GM21737 (cell line): ENCODE data around the gene ALX1.

Source experiments
- ATAC-seq: cut with Tn5 transposase; IDR thresholded peaks from one replicate; pipeline ENCODE4 v1.9.1; 2021; ENCODE audit warnings: mild to moderate bottlenecking, moderate library complexity; ENCODE audit not compliant: unreplicated experiment

The ALX1 gene

DNA sequence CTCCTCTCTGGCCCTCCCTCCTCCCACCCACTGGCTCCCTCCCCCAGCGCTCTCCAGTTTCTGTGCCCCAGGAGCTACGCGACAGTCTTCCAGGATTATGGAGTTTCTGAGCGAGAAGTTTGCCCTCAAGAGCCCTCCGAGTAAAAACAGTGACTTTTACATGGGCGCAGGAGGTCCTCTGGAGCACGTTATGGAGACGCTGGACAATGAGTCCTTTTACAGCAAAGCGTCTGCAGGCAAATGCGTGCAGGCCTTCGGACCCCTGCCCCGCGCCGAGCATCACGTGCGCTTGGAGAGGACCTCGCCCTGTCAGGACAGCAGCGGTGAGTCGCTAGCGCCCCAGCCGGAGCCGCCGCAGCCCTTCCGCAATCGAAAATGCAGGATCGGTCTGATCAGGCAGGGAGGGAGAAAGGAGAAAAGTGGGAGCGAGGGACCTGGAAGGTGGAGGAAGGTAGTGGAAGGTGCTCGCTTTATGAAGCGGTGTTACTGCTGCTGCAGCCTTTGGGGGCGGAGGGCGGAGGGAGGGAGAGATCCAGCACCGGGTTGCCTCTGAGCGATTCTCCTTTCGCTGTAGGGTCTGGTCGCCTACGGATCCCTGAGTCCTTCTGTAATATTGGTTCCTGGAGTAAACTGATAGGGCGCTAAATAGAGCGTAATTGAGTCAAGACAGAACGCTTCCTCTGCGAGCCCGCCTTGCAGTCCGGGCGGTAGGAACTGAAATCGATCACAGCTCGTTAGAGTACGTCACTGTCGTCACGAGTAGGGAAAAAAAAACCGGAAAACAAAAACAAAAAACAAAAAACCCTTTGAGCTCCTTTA is at the start of gene ALX1:
TSS of gene ALX1 (plus strand) at position 56 of the 819 bp plus-strand sequence. CDS start at position 98, 42 bp downstream.
- ATAC-seq, result no peak

DNA sequence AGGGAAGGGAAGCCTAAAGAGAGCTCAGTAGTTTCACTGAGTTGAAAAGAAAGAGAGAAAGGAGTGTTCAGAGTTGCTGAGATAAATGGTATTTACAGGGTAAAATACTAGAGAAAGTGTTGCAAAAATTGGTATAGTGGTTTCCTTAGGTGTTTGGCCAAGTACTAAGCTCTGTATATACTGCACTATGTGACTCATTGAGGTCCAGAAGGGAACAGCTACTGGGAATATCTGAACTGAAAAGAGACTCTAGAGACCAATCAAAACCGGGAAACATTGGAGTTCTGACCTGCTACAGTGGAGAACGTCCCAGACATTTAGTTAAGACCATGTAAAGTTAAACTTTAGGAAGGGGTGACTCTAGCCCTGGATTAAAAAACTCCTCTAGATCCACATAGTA is 42.7 kb upstream of the ALX1 start:
- ATAC-seq, result no peak

DNA sequence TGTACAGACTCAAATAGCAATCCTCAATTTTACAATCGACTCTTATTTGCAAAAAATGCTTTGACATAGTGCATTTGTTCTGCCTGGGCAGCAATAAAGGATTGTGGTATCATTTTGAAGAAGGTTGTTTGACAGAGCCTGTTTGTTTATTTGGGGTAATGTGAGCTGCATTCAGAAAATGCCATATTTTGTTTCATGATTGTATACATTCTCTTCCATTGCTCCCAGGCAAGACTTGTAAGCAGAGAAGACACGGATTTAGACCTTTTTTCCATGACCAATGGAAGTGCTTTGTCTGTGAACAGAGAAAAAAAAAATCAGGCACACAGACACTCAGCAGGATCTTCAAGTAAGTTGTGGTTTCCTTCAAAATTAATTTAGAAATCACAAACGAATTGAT is 35.5 kb upstream of the ALX1 start:
- ATAC-seq, result no peak

DNA sequence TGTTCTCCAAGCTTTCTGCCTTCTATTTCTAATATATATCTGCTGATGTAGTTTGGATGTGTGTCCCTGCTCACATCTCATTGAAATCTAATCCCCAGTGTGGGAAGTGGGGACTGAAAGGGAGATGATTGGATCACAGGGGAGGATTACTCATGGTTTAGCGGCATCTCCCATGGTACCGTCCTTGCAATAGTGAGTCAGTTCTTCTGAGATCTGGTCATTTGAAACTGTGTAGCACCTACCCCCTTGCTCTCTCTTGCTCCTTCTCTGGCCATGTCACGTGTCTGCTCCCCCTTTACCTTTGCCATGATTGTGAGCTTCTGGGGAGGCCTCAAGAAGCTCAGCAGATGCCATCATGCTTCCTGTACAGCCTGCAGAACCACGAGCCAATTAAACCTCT is 26.2 kb upstream of the ALX1 start:
- no peak for ATAC-seq

DNA sequence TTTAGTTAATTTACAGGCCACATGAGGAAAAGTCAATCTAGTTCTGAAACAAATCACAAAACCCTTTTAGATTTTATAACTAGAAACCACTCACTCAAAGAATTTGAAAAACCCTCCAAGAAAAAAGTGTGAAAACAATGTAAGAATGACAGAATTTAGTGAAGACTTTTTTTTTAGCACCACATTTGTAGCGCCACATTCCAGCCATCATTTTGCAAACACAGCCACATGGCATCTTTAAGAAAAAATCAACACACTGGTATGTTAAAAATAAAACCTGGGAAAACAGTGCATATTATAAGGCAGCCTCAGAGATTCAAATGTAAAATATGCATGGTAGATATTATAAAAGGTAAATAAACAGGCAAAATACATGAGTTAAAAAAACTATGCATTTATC is 22.3 kb upstream of the ALX1 start:
- ATAC-seq, result no peak

DNA sequence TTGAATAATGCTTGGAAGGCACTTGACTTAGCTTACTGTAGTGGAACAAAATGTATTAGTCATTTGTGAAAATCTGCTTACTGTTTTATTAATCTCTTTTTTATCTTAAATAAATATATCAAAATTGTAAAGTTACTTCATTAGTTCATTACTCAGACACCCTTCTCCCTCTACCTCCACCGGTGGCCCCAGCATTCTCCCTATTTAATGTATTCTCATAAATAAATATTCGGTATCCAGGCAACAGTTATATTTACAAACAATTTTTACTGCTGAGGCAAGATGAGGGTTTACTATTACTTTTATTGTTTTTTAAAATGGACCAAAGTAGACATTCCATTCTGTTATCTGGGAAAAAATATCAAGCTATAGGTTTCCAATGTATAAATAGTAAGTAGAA is 19.6 kb upstream of the ALX1 start:
- no peak for ATAC-seq

DNA sequence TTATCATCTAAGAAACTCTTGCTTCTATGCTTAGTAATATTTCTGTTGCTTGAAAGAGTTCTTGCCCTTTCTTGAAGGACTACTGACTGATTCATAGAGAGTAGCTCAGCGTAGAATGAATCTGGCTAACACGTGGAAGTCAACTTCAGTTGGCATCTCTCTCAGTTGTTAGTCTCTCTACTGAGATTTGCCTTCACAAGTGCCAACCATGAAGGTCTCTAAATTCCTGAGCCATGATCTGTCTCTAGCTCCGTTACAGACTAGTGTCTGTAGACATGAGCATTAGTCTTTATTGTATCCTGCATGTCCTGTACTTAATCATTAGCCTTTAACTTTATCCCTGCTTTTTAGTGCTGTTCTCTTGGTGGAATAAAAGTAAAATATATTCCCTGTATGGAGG is 19.1 kb upstream of the ALX1 start:
- no peak for ATAC-seq

DNA sequence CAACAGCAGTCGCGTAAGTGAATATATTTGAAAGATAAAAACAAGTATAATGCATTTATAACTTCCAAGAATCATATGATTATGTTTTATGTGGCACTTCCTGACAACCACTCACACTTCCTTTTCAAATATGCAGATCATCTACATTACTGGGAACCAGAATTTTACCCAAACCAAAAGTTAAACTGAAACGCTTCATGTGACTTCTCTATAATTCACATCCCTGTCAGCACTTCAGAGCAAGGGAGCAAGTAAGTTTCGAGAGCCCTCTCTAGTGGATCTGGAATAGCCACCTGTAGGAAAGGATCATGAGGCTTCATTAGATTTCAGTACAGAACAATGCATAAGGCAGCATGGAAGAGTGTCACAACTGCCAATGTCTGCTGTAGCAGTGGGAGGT is 13.7 kb upstream of the ALX1 start:
- no peak for ATAC-seq

DNA sequence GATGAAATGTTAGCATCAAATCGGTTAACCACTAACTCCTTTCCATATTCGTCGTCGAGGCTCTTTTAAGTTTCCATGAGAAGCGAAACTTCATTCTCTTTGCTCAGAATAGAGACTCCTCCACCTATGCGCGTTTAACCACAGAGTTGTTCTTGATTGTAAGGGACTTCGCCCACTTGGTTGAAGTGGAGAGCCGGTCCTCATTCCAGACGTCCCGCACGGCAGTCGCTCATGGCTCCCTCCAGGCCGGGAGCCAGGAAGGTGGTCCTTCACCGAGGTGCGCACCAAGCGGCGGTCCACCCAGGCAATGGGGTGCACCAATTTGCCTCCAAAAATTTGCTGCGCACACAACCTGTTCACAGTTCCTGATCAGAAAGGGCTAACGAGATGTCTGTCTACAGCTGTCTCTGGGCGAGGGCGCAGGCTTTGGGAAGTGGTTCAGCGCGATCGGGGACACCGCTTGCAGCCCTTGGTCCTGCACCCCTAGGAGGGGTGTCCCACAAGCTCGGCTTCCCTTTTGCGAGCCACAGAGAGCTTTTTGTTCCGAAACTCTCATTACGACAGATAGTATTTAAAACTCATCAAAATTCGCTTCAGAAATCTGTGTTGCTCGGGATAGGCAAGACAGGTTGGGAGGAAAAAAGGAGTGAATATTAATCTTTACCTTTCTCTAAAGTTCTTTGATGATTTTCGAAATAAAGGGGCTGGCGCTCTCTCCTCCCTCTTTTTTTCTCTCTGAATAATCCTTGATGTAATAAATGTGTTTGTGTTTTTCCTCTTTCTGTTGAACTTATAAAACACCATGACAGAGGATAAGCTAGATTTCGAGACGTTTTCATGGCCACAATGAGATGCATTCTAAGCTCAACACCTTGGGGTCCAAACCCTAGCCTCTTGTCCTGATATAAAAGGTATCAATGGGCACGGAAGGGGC is 6.4 kb upstream of the ALX1 start:
- no peak for ATAC-seq

DNA sequence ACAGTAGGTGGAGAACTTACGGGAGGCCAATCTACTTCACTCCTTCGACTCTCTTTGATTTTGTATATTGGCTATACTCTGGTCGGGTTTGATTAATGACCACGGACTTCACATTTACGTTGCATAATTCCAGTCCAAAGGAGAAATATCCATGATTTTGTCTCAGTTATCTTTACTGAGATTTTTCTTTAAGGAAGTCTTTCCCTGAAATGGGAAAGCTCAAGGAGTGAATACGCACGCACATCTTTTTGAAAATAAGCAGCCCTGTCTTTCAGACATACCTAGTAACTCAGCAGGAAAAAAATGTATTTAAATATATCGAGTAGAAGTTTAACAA is 5.7 kb upstream of the ALX1 start:
- no peak for ATAC-seq

DNA sequence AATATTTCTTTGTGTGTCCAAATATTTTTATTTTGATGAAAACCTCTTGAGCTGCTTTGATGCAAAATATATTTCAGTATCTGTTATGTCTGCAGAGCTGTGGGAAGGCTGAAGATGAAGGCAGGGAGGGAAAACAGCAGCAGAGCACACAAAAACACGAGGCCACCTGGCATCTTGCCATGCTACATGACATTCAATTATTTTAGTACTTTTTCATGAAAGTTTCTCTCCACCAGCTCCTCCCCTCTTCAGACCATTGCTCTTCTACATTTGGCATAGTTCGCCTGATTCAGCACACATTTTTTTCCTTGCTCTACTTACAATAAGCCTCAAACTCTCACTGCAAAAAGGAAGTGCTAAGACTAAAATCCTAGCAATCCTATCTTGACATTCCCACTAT is 4.6 kb upstream of the ALX1 start:
- ATAC-seq, result no peak

DNA sequence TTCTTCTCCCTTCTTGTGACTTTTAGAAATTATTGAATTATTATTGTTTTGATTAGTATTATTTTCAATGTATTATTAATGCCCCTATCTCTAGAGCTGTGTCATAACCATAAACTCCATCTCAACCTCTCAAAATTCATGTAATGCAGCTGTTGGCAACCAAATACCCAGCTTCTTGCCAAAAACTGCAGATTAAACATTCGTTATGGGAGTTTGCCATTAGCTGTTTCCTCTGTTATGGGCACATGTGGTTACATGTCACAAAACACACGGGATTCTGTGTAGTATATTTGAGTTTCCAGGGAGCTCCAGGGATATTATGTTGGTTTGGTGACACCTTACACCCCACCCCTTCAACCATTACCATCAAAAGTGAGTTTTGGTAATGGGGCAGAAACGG is 2.8 kb upstream of the ALX1 start:
- no peak for ATAC-seq

DNA sequence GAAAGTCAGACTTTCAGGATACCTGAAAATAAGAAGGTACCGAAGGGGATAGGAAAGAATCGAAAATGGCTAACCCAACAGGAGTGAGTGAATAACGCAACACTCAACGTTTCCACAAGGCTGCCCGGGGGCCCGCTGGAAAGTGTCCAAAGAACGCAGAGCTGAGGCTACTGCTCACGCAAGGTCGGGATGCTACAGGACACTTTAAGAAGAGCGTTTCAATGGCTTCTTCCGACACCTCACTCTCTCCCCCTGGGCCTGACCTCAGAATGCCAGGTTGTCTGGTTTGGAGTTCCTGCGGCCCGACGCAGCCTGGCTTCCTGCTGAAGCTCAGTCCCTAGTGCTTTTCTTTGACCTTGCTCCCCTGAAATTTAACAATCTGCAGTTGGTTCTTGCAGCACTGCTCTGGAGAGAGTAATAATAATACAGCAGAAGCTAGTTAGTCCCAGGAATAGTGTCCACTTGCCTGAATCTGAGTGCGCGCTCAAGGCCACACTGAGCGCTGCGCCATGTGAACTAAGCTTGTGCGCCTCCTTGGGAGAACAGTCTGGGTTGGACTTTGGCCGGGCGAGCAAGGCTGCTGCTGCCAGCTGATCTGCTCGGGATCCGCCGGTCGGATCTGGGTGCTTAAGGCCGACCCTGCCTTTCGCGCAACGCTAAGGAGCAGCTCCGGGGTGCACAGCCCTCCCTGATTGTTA is 2.0 kb upstream of the ALX1 start:
- no peak for ATAC-seq

DNA sequence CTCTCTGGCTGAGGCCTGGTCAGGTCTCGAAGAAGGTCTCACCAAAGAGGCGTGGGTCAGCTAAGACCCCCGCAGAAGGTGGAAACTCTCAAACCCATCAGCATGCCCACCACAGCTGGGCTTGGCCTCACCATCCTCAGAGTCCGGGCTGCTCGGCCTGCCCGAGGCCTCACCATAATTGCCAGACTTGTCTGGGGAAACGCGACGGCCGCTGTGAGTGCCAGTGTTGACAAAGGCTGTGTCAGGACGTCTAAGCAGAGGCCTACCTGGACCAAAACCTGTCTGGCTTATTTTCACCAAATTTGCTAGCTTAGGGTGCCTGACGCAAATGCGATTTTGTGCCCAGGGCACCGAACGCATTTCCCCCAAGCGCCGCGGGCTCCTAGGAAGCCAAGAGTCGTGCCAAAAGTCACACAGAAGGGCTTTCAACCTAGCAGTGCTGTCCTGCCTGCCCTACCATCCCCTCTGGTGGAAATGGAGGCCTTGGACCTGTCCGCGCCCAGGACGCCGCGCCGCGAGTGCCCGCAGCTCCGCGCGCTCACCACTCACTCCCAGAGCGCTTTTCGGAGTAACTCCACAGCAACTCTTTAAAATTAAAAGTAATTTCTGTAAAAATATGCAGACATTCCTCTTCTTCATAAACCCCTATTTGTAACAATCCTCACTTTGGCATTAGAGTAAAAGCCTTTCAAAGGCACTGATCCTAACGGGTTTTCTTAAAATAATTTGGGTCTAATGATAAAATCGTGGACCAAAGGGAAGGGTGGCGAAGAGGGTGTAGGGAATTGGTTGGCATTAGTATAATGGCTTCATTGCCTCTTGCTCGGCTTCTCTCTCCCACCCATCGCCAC is 1.2 kb upstream of the ALX1 start:
- no peak for ATAC-seq

DNA sequence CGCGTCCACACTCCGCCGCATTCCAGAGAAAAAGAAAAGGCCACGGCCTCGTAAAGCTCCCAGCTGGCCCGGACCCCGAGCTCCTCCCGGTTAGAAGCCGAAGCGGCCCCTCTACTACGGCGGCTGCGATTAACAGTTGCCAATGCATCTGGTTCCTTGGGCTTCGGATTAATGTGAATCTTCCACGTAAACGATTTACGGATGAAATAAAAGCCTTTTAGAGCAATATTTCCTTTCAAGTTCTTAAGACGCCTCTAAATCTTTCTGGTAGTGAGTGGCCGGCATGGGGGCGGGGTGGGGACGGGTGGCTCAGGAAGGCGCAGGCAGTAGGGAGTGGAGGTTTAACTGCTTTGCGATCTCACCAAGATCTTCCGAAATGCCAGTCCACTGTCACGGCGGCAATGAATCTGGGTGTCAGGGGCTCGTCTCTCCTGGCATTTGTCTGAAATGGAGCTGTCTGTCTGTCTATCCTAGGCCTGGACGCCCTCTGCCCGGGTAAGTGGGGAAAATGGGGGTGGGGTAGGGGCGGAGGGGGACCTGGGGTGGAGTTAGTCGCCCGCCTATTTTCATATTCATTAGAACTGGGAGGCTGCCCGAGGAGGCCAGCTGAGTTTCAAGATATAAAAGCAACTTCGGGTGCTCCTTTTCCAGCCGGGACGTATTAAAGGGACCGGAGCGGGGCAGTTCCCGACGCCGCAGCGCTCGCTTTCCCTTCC is 413 bp upstream of the ALX1 start:
- ATAC-seq, result no peak

DNA sequence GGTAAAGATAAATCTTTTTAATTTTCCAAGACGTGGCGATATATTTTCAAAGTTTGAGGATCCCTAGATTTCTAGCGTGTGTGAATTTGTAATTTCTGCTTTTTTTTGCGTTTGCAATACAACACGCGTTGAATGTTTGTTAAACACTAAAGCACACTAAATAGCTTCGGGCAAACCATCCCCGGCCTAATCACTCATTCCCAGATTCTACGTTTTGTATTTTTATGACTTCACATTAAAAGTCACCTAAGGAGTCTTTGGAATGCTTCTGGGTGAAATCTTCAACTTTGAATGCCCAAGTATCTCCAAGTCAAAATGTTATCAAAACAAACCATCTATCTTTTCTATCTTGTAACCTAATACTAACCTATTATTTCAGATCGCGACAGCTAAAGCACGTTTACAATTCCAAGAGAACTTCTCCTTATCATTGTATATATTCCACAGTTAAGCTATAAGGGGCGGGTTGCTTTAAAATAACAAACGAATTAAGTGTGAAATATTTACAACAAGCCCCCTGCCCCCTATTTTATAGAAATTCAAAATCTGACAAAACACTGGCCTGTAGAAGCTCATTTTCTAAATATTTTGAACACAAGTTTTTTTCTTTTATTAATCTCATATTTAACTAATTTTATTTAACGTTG is 1.1 kb downstream of the ALX1 start:
- ATAC-seq, result no peak

DNA sequence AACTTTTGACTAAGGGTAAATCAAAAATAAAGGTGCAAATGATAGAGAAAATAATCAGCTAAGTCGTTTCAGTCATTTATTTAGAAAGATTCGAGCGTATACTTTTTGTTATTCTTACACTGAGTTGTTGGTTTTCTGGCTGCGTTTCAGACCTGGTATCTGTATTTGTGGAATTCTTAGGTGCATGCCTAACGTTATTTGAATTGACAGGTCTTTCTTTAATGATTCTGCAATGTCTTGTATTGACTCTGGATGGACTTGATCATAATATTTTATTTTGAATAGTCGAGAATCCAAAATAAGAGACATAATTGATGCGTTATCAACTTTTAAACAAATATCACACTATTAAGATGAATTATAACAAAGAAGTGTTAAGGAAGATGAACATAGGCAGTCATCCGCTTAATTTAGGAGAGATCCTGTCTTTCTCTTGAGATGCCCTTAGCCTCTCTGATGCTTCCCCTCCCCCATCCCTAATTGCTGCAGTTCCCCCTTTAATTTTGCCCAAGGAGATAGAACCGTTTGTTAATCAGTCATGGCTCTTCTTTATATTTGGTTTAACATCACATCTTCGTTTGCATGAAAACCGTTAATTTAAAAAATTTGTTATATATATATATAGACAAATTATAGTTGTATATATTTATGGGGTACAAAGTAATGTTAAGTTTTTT is 1.8 kb downstream of the ALX1 start:
- no peak for ATAC-seq

DNA sequence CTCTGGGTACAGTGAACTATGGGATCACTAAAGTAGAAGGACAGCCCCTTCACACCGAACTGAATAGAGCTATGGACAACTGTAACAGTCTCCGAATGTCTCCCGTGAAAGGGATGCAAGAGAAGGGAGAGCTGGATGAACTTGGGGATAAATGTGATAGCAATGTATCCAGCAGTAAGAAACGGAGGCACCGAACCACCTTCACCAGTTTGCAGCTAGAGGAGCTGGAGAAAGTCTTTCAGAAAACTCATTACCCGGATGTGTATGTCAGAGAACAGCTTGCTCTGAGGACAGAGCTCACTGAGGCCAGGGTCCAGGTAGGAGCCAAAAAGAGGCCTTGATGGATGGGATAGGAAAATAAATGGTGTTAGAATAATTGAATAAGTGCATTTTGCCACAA is 3.5 kb downstream of the ALX1 start:
- ATAC-seq, result no peak

DNA sequence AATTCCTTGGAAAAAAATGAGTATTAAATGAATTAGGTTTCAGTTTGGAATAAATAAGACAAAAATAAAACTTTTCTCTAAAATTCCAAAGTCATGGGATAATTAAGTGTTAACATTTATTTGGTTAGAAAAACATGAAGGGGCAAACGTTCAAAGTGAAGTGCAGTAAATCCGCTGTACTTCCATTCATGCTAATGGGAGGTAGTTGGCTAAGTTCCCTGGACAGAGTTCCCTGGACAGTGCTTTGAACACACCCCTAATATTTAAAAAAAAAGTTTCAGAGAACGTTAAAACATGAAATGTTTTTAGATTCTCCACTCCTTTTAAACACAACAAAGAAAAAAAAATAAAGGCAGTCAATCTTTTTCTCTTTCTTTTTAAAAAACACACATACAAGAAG is 16.3 kb downstream of the ALX1 start:
- ATAC-seq, result no peak
